ENCODE results near the gene EIF3M. TPM values are rescaled to one million over a fixed set of nuclear protein-coding genes. Genes with fewer than 3 reads are reported as not detected.

Gene EIF3M
- total RNA-seq, 1 donor from 2014 or later = 599 TPM

Other genes starting within 250 kb of the EIF3M start
- gene WT1, start 148.3 kb upstream of the EIF3M start, total RNA-seq = 3.0 and 10.6 TPM in 2 replicates
- not detected in 2 replicates for gene CCDC73, start 210.8 kb downstream of the EIF3M start, total RNA-seq
- 2.7 and 3.1 TPM in 2 replicates for gene PRRG4, start 246.1 kb downstream of the EIF3M start, total RNA-seq

Measured in epithelial cell of proximal tubule (primary cell).